HUES64 (cell line): ENCODE results near the gene CCDC187.

ENCODE experiments used
- H3K27ac ChIP-seq: 2 replicates; pipeline ENCODE4 v1.7.0; 2013; ENCODE audit warnings: low read depth, low read length, inconsistent platforms
- H3K27me3 ChIP-seq: 2 replicates; pipeline ENCODE4 v1.6.1; 2013; ENCODE audit warnings: mild to moderate bottlenecking, low read length; ENCODE audit not compliant: insufficient read depth
- H3K36me3 ChIP-seq: 2 replicates; pipeline ENCODE4 v1.6.1; 2013; ENCODE audit warnings: mild to moderate bottlenecking, low read length; ENCODE audit not compliant: insufficient read depth
- H3K4me1 ChIP-seq: 2 replicates; pipeline ENCODE4 v1.6.1; 2013; ENCODE audit warnings: mild to moderate bottlenecking, low read length, moderate library complexity; ENCODE audit not compliant: insufficient read depth
- H3K4me3 ChIP-seq: 2 replicates; pipeline ENCODE4 v1.5.1; 2013; ENCODE audit warnings: mild to moderate bottlenecking, low read length, moderate library complexity
- H3K9ac ChIP-seq: 2 replicates; pipeline ENCODE4 v1.6.1; 2013; ENCODE audit warnings: mild to moderate bottlenecking, low read depth, low read length
- H3K9me3 ChIP-seq: 2 replicates; pipeline ENCODE4 v1.6.1; 2013; ENCODE audit warnings: low read depth, low read length; ENCODE audit not compliant: insufficient read depth
- WGBS: fragments of 150-250, 120-280 bp; methylation state at CpG from one replicate; pipeline ENCODE4 v1.1.7; 2013; ENCODE audit warnings: missing lambda C conversion rate; 5-methylcytosine and 5-hydroxymethylcytosine counted together

The CCDC187 gene

GRCh38 chr9:136332482-136332983 is 28.6 kb upstream of the CCDC187 start:
- 89% methylated on average over 11 of the region's 11 CpGs for WGBS
- Histone ChIP-seq H3K4me1 (no peaks in the 10 kb centered on the region), H3K36me3 (0 out of 2 replicates have a peak, but pooled peaks cover 4% of the 10 kb centered on the region), H3K27me3 (no peaks in the 10 kb centered on the region), H3K9ac (no peak overlapping the region), H3K27ac (no peak overlapping the region), H3K4me3 (no peak overlapping the region), H3K9me3 (no peaks in the 10 kb centered on the region)

DNA sequence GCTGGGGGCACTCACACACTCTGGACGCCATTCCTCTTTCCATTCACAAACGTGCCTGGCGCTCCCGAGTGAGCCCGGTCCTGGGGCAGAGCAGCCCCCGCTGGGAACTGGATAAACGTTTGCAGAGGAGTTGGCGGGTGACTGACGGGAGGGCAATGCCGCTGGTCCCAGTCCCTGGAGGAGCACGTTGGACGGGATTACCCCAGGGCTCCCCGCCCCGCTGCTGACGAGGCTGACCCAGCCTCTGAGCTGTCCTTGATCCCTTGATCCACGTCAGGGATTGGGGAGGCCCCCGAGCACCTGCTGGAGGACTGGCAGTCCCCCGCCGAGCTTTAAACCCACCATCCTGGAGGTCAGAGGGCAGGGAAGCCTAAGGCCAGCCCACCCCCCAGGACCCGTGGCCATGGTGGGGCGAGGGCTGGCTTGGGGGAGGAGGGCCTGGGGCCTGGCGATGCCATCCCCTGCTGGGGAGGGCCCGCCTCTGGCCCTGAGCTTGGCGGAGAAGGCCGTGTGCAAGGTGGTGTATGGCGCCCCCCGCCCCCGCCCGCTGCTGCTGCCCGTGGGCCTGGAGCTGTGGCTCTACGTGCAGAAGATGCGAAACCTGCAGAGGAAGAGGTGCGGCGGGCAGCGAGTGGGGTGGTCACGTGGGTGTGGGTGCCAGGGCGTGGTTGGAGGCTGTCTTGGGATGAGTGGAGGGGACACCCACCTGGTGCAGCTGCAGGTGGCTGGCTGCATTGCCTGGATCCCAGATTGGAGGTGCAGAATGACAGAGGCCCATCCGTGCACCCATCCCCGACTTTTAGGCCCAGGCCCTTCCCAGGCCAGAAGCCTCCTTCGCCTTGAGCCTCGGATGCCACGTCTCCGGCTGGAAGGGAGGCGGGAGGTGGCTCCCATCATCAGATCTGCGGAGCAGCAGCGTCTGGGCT is 27.9 kb upstream of the CCDC187 start:
- H3K9ac ChIP-seq: no peak overlapping the region
- H3K27me3 ChIP-seq: no peaks in the 10 kb centered on the region
- no peak overlapping the region for H3K27ac ChIP-seq
- H3K4me3 ChIP-seq: no peak overlapping the region
- peaks cover 3% of the 10 kb centered on the region; the same call in 1 of the 2 replicates for H3K4me1 ChIP-seq
- H3K9me3 ChIP-seq: no peaks in the 10 kb centered on the region
- WGBS: 89% methylated on average over 46 of the region's 46 CpGs
- H3K36me3 ChIP-seq: 0 out of 2 replicates have a peak, but pooled peaks cover 4% of the 10 kb centered on the region

DNA sequence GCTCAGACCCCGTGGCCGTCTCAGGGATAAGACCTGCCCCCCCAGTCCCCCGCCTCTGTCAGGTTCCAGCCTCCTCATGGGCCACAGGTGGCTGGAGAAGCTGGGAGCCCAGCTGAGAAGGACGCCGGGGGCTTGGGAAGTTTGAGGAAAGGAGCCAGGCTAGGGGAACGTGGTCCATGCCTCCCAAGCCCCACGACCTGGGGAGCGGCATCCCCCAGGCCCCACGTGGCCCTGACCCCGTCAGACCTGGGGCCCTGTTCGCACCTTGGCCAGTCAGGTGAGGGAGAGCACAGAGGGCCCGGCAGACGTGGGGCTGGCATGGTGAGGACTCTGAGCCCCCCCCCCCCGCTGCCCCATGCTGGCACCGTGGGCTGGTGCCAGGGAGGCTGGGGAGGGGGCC is 27.1 kb upstream of the CCDC187 start:
- H3K36me3 ChIP-seq: no peaks in the 10 kb centered on the region
- H3K4me1 ChIP-seq: peaks cover 11% of the 10 kb centered on the region; the same call in 1 of the 2 replicates
- no peaks in the 10 kb centered on the region for H3K27me3 ChIP-seq
- H3K4me3 ChIP-seq: no peak overlapping the region
- H3K9me3 ChIP-seq: no peaks in the 10 kb centered on the region
- H3K9ac ChIP-seq: no peak overlapping the region
- no peak overlapping the region for H3K27ac ChIP-seq
- 94% methylated on average over 15 of the region's 15 CpGs for WGBS

- Histone ChIP-seq H3K9me3 (no peaks in the 10 kb centered on the region), H3K4me3 (no peak overlapping the region), H3K4me1 (peaks cover 11% of the 10 kb centered on the region; the same call in 1 of the 2 replicates), H3K27ac (no peak overlapping the region), H3K27me3 (no peaks in the 10 kb centered on the region), H3K36me3 (no peaks in the 10 kb centered on the region), H3K9ac (no peak overlapping the region)
- WGBS: 88% methylated on average over 14 of the region's 14 CpGs
Observed at GRCh38 chr9:136330406-136330990, 26.6 kb upstream of the CCDC187 start.

DNA sequence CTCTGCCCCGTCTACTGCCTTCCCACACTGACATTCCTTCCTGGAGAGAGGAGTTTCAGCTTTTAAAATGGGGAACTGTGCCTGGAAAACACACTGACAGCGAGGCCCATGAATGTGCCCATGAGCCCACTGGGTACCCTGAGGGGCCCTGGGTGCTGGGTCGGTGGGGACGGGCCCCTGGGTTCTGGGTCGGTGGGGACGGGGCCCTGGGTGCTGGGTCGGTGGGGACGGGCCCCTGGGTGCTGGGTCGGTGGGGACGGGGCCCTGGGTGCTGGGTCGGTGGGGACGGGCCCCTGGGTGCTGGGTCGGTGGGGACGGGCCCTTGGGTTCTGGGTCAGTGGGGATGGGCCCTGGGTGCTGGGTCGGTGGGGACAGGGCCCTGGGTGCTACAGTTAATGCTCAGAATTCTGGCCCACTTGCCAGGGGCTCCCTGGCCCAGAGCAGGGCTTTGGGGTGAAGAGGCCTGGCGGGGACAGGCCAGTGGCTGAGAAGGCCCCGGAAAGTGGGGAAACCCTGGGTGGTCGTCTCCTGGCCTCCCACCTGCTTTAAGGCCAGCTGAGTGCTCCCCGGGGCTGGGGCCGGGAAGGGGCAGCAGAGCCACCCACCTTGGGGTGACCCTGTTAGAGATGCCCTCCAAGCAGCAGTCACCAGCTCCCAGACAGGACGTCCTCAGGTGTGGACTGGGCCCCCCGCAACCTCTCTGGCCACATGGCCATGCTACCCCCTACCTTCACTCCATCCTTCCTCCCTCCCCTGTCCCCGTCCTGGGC is 25.9 kb upstream of the CCDC187 start:
- Histone ChIP-seq H3K9ac (no peak overlapping the region), H3K36me3 (no peaks in the 10 kb centered on the region), H3K27me3 (no peaks in the 10 kb centered on the region), H3K4me1 (peaks cover 11% of the 10 kb centered on the region; the same call in 1 of the 2 replicates), H3K27ac (no peak overlapping the region), H3K4me3 (no peak overlapping the region), H3K9me3 (no peaks in the 10 kb centered on the region)
- WGBS: 93% methylated on average over 22 of the region's 23 CpGs

GRCh38 chr9:136329211-136329627 is 25.3 kb upstream of the CCDC187 start:
- H3K27ac ChIP-seq: no peak overlapping the region
- WGBS: 88% methylated on average over 19 of the region's 19 CpGs
- H3K4me3 ChIP-seq: peak overlapping the region; percentile 58; the same call in 1 of the 2 replicates
- H3K27me3 ChIP-seq: no peaks in the 10 kb centered on the region
- H3K4me1 ChIP-seq: peaks cover 11% of the 10 kb centered on the region; the same call in 1 of the 2 replicates
- H3K9ac ChIP-seq: peak overlapping the region; percentile 70; the same call in 1 of the 2 replicates
- H3K9me3 ChIP-seq: no peaks in the 10 kb centered on the region
- no peaks in the 10 kb centered on the region for H3K36me3 ChIP-seq

- no peak overlapping the region for H3K27ac ChIP-seq
- no peaks in the 10 kb centered on the region for H3K36me3 ChIP-seq
- H3K27me3 ChIP-seq: no peaks in the 10 kb centered on the region
- WGBS: 73% methylated on average over 15 of the region's 15 CpGs
- peak overlapping the region; percentile 58 for H3K4me3 ChIP-seq
- H3K9ac ChIP-seq: peak overlapping the region; percentile 70
- peaks cover 11% of the 10 kb centered on the region; the same call in 1 of the 2 replicates for H3K4me1 ChIP-seq
- no peaks in the 10 kb centered on the region for H3K9me3 ChIP-seq
Observed at GRCh38 chr9:136328622-136329041, 24.7 kb upstream of the CCDC187 start.

GRCh38 chr9:136328011-136328621 is 24.2 kb upstream of the CCDC187 start:
- Histone ChIP-seq H3K27ac (no peak overlapping the region), H3K9ac (peak overlapping the region; percentile 70)

DNA sequence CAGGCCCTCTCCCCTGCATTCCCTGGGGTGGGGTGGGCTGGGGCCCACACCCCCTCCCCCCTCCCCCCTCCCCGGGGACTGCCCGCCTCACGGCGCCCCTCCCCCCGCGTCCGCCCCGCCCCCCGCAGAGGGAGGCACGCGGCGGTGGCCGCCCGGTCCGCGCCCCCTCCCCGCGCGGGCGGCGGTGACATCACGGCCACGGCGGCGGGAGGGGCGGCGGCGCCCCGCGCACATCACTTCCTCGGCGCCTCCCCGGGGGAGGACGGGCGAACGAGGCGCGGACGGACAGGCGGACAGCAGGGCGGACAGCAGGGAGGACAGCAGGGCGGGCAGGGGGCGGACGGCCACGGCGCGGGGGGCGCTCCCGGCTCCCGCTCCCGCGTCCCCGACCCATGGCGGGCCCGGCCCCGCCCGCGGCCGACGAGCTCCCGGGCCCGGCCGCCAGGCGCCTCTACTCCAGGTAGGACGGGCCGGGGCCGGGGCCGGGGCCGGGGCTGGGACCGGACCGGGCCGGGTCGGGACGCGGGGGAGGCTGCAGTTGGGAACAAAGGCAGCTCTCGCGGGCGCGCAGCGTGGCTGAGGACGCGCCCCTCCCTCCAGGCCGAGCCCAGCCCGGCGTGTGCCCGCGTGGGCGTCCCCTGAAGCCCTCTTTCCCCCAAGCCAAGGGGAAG is 23.5 kb upstream of the CCDC187 start, which contains the start of gene GPSM1:
Gene GPSM1 (plus strand): TSS at position 236 of the 671 bp plus-strand sequence. CDS start 157 bp downstream, at position 393.
- Histone ChIP-seq H3K9me3 (no peaks in the 10 kb centered on the region), H3K4me3 (peak within 1 kb of the TSS; percentile 58), H3K9ac (peak within 1 kb of the TSS; percentile 75), H3K4me1 (peaks cover 11% of the 10 kb centered on the region; the same call in 1 of the 2 replicates), H3K27ac (peak within 1 kb of the TSS; percentile 15; the same call in 1 of the 2 replicates), H3K27me3 (no peaks in the 10 kb centered on the region), H3K36me3 (no peaks in the 10 kb centered on the region)
- 1% methylated on average over 75 of the region's 88 CpGs for WGBS

More at GRCh38 chr9:136328011-136328621, 24.2 kb upstream of the CCDC187 start:
- peaks cover 11% of the 10 kb centered on the region; the same call in 1 of the 2 replicates for H3K4me1 ChIP-seq
- H3K9me3 ChIP-seq: no peaks in the 10 kb centered on the region
- peak overlapping the region; percentile 58 for H3K4me3 ChIP-seq
- 64% methylated on average over 13 of the region's 13 CpGs for WGBS
- no peaks in the 10 kb centered on the region for H3K27me3 ChIP-seq
- no peaks in the 10 kb centered on the region for H3K36me3 ChIP-seq
